ENCODE measurements around the gene ANP32A.
"Not testable (repeated sequence)": the region's sequence is repeated elsewhere in the genome, so short reads cannot be mapped to it uniquely, and the experiment has no call there.

The ANP32A gene

GRCh38 chr15:68781766-68782588 lies 38.7 kb downstream of the ANP32A start:
- DNase-seq = no peak

- DNase-seq = no peak
Observed at GRCh38 chr15:68781217-68781616, 39.5 kb downstream of the ANP32A start.

GRCh38 chr15:68778876-68779275 lies 41.8 kb downstream of the ANP32A start:
- no peak for DNase-seq

DNA sequence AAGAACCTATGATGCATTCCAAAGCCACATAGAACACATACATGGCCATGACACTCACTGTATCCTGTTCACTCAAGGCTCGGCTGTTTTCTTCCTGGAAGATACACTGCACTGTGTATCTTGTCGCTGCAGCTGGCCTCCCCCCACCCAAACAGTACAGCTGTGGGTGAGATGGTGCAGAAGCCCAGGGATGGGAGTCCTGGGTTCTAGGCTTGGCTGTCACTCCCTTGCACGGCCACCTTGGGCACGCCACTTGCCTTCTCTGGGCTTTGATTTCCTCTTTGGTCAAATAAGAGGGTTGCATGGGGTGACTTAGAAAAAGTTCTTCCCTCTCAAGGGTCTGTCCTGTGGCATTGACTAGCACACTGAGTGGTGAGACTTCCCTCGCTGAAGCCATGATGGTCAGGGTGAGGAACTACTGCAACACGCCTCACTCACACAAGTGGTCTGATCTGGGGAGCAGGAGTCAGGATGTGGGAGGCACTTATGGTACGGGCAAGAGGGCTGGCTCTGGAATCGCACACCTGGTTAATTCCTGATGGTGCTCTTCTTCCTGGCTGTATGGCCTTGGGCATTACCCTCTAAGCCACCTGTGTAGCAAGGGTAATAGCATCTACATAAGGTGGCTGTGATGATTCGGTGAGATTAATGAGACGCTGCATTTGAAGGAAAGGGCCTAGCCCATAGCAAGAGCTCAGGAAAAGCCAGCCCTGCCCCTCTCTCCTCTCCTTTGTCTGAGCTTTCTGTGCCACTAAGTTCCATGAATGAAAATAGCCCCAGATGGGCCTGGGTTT lies 44.0 kb downstream of the ANP32A start:
- DNase-seq = no peak

GRCh38 chr15:68775671-68776476 lies 44.8 kb downstream of the ANP32A start:
- no peak for DNase-seq

DNA sequence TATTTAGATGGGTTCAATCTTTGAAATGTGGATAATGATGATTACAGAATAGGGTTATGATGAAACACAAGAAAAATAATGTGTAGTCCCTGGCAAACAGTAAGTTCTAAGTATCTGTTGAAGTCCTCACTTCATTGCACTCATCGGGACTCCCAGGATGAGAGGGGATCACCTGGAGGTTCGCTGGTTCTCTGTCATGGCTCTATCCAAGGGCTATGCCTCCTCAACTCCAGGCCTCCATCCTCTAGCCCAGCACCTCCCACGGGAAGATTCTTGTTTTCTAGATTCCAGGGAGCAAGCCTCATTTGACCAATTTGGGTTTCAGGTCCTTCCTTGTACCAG lies 45.5 kb downstream of the ANP32A start:
- no peak for DNase-seq

- DNase-seq = no peak
Observed at GRCh38 chr15:68774521-68775235, 46.0 kb downstream of the ANP32A start.

DNA sequence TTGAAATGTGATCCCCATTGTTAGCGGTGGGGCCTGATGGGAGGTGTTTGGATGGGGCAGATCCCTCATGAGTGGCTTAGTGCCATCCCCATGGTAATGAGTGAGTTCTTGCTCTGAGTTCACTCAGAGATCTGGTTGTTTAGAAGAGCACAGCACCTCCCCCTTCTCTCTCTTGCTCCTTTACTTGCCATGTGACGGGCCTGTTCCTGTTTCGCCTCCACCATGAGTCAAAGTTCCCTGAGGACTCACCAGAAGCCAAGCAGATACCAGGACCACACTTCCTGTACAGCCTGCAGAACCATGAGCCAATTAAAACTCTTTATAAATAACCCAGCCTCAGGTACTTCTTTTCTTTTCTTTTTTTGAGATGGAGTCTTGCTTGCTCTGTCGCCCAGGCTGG lies 46.6 kb downstream of the ANP32A start:
- no peak for DNase-seq

- no peak for DNase-seq
Observed at GRCh38 chr15:68773036-68773435, 47.7 kb downstream of the ANP32A start.

GRCh38 chr15:68770216-68770615 lies 50.5 kb downstream of the ANP32A start:
- no peak for DNase-seq

DNA sequence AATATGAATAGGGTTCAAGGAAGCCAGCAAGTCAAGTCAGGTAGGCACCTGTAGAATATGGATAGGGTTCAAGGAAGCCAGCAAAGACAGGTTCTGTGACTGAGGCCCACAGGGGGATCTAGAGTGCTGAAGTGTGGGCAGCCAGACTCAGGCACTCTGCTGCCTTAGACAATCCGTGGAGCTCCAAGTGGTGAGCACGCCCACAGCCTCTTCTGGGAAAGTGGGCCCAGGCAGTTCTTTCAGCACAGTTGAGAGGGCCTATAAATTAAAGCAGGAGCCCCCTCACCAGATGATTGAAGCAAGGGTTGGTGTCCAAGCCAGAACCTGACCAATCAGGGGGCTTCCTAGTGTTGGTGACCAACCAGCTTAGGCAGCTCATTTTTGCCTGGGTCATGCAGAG lies 51.0 kb downstream of the ANP32A start:
- DNase-seq = no peak

- no peak for DNase-seq
Observed at GRCh38 chr15:68768321-68768720, 52.4 kb downstream of the ANP32A start.

DNA sequence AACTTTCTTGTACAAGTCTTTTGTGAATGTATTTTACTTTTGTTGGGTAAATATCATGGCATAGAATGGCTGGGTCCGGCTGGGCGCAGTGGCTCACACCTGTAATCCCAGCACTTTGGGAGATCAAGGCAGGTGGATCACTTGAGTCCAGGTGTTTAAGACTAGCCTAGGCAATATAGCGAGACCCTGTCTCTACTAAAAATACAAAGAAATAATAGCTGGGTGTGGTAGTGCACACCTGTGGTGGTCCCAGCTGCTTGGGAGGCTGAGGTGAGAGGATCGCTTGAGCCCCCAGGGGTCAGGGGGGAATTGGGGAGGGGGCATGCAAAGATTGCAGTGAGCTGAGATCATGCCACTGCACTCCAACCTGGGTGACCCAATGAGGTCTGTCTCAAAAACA lies 52.9 kb downstream of the ANP32A start:
- DNase-seq = no peak

GRCh38 chr15:68765602-68766368 lies 54.9 kb downstream of the ANP32A start:
- no peak for DNase-seq

- no peak for DNase-seq
Observed at GRCh38 chr15:68764090-68764489, 56.6 kb downstream of the ANP32A start.

- DNase-seq = no peak
Observed at GRCh38 chr15:68763063-68763462, 57.6 kb downstream of the ANP32A start.

- not testable (repeated sequence) for DNase-seq
Observed at GRCh38 chr15:68759982-68760579, 60.6 kb downstream of the ANP32A start.

DNA sequence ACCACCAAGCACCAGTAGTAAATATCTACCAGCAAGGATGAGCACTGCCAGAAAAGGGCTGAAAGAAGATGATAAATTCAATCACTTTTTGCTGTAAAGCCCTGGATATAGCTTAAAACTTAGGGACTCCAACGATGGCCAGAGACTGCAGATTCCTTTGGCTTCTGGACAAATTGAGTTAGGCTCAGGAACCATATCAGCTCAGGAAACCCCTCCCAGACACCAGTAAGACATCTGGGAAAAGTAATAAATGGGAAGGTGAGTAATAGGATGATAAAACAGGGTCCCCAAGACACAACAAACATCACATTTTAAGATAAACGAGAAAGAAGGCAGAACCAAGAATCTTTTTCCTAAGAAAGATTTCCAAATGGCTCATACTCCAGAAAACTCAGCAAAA lies 65.0 kb downstream of the ANP32A start:
- no peak for DNase-seq

GRCh38 chr15:68751622-68752021 lies 69.1 kb downstream of the ANP32A start:
- DNase-seq = no peak

- no peak for DNase-seq
Observed at GRCh38 chr15:68749793-68750192, 70.9 kb downstream of the ANP32A start.

- DNase-seq = no peak
Observed at GRCh38 chr15:68749365-68749764, 71.3 kb downstream of the ANP32A start.

DNA sequence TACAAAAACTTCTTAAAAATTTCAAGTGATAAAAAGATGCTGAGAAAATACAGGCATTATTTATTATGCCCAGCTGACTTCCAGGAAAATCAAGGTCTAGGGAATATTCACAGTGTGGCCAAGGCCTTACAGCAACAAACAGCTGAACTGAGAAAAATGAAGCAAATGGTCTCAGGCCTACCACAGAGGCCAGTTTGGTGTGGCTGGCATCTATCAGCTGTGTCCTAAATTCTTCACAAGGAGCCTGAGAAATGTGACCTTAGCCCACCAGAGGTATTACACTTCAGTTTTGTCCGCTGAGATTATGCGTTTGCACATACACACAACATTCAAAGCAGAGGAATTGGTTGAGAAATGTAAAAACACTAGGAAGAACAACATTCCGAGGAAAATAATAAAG lies 77.4 kb downstream of the ANP32A start:
- no peak for DNase-seq
